ENCODE results near the gene CFAP47.
"Not testable (repeated sequence)": the region's sequence is repeated elsewhere in the genome, so short reads cannot be mapped to it uniquely, and the experiment has no call there.

Gene CFAP47

GRCh38 chrX:35919536-35920309 is at the start of gene CFAP47:
Gene CFAP47 (plus strand): TSS chrX:35919734. CDS start chrX:35919800, 66 bp downstream.
- no peak for DNase-seq

GRCh38 chrX:35880601-35881000 is 38.9 kb upstream of the CFAP47 start:
- DNase-seq, result no peak

GRCh38 chrX:35886135-35886534 is 33.4 kb upstream of the CFAP47 start:
- no peak for DNase-seq

GRCh38 chrX:35890699-35891098 is 28.8 kb upstream of the CFAP47 start:
- DNase-seq, result peak; percentile 49

- not testable (repeated sequence) for DNase-seq
Measured at GRCh38 chrX:35986816-35987215, 67.3 kb downstream of the CFAP47 start.

GRCh38 chrX:36007207-36007606 is 87.7 kb downstream of the CFAP47 start:
- no peak for DNase-seq

GRCh38 chrX:36019125-36019524 is 99.6 kb downstream of the CFAP47 start:
- no peak for DNase-seq

GRCh38 chrX:36035550-36035949 is 116.0 kb downstream of the CFAP47 start:
- DNase-seq, result no peak

- no peak for DNase-seq
Measured at GRCh38 chrX:36062778-36063177, 143.2 kb downstream of the CFAP47 start.

- DNase-seq, result no peak
Measured at GRCh38 chrX:36071061-36071460, 151.5 kb downstream of the CFAP47 start.

- DNase-seq, result not testable (repeated sequence)
Measured at GRCh38 chrX:36075009-36075408, 155.5 kb downstream of the CFAP47 start.

- DNase-seq, result no peak
Measured at GRCh38 chrX:36083256-36083655, 163.7 kb downstream of the CFAP47 start.

- no peak for DNase-seq
Measured at GRCh38 chrX:36087366-36087765, 167.8 kb downstream of the CFAP47 start.

- DNase-seq, result not testable (repeated sequence)
Measured at GRCh38 chrX:36088939-36089338, 169.4 kb downstream of the CFAP47 start.

GRCh38 chrX:36102425-36102824 is 182.9 kb downstream of the CFAP47 start:
- no peak for DNase-seq

- no peak for DNase-seq
Measured at GRCh38 chrX:36116222-36116621, 196.7 kb downstream of the CFAP47 start.

GRCh38 chrX:36159254-36159653 is 239.7 kb downstream of the CFAP47 start:
- no peak for DNase-seq

- no peak for DNase-seq
Measured at GRCh38 chrX:36160081-36160480, 240.5 kb downstream of the CFAP47 start.

GRCh38 chrX:36198575-36198974 is 279.0 kb downstream of the CFAP47 start:
- no peak for DNase-seq

GRCh38 chrX:36199928-36200327 is 280.4 kb downstream of the CFAP47 start:
- DNase-seq, result no peak

- no peak for DNase-seq
Measured at GRCh38 chrX:36214924-36215323, 295.4 kb downstream of the CFAP47 start.

- DNase-seq, result no peak
Measured at GRCh38 chrX:36218801-36219200, 299.3 kb downstream of the CFAP47 start.

GRCh38 chrX:36234840-36235528 is 315.4 kb downstream of the CFAP47 start:
- DNase-seq, result not testable (repeated sequence)

GRCh38 chrX:36241397-36241796 is 321.9 kb downstream of the CFAP47 start:
- no peak for DNase-seq
